HG03060 (cell line): ENCODE results near the gene FAAP20.

Source experiments
- ATAC-seq: cut with Tn5 transposase; IDR thresholded peaks from one replicate; pipeline ENCODE4 v1.9.1; 2021; ENCODE audit warnings: low read depth, moderate number of reproducible peaks; ENCODE audit not compliant: unreplicated experiment

FAAP20 gene

DNA sequence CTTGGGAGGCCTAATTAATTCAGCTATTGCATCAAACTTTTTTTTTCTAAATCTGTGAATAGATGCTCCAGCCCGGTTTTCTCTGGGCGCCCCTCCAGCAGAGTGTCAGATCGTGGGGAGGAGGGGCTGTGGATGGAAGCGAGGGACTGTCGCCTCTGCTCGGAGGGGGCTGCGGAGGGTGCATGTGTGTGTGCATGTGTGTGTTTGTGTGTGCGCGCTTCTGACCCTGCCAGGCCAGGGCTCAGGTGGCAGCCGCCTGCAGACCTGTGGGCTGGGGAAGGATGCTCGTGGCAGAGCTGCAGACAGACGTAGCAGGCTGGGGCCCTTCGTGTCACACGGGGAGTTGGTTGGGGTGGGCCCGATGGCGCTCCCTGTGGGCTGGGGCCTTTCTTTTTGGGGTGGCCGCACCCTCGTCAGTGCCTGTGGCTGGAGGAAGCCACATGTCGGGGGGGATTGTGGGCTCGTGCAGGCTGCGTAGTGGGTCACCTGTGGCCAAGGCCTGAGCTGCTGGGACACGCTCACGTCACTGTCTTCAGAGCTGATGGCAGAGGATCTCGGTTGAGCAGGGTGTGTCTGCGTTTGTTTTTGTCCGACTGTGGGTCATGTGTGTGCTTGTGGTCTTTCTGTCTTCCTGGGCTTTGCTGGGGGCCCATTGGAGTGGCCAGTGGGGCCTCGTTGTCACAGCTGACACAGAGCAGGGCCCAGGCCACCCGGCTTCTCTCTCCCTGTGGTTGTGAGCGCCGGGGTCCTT, 36.4 kb upstream of the FAAP20 start:
- no peak for ATAC-seq

DNA sequence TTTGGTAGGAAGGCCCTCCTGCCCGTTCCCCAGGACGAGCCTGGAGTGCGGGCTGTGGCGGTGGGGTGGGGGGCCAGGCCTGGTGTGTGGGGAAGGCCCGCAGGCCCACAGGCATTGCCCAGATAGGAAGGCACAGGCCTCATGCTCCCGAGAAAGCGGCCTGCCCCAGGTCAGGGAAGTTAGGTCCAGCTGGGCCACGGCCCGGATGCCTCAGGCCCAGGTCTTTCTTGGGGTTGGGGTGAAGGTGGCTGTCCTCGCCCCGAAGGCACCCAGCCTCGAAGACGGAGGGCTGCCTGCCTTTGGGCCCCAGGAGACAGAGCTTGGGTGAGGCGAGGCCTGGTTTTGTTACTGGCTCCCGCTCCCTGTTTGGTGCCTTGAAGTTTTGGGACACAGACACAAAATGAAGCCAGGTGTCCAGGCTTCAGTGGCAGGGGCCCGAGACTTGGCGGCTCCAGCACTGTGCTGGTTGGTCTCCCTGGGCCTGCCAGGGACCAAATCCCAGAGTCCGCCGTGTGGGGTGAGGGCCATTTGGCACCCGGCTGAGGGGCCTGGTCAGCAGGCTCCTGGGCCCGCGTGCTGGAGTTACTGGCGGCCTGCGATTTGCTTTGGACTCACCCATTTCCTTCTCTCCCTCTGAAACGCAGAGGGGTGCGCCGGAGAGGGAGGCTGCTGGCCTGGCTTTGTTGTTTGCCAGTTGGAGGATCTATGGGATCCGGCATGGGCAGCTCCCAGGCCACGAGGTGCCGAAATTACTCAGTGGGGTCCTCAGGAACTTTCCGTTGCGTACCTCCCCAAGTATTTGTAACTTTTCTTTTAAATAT, 35.5 kb upstream of the FAAP20 start:
- no peak for ATAC-seq

- no peak for ATAC-seq
Observed at GRCh38 chr1:2229037-2229864, 34.7 kb upstream of the FAAP20 start.

GRCh38 chr1:2228694-2229036, 34.1 kb upstream of the FAAP20 start:
- ATAC-seq = no peak

GRCh38 chr1:2228157-2228594, 33.6 kb upstream of the FAAP20 start, which contains the start of gene SKI:
Gene SKI (plus strand): TSS chr1:2228319. CDS start chr1:2228767, 448 bp downstream.
- ATAC-seq = no peak

DNA sequence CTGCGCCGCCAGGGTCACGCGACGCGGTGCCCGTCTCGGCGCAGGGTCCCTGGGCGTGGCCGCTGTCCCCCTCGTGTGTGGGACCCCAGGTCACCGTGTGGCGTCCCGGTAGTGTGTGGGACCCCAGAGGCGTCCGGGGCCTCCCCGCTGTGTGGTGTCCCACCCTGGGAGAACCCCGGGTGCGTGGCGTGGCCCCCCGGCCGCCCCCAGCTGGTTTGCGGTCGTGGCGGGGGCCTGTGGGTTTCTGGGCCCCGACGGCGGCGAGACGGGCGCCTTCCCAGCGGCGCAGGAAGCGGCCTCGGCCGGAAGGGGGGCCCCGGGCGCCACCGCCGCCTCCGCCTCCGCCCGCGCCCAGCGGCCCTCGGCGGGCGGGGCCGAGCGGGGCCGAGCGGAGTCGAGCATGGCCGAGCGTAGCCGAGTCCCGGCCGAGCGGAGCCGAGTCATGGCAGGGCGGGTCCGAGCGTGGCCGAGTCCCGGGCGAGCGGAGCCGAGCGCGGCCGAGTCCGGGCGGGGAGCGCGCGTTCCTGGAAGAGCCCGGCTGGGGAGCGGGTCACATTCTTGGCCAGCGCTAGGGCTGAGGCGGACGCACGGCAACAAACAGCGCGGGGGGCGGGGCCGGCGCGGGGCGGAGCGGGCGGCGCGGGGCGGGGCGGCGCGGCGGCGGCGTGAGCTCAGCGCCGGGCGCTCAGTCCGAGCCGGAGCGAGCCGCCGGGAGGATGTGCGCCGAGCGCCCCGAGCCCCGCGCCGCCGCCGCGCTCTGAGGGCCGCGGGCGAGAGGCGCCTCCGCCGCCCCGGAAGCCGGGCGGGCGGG, 33.0 kb upstream of the FAAP20 start:
- peak; percentile 85 for ATAC-seq

- ATAC-seq = no peak
Observed at GRCh38 chr1:2226525-2227345, 32.2 kb upstream of the FAAP20 start.

DNA sequence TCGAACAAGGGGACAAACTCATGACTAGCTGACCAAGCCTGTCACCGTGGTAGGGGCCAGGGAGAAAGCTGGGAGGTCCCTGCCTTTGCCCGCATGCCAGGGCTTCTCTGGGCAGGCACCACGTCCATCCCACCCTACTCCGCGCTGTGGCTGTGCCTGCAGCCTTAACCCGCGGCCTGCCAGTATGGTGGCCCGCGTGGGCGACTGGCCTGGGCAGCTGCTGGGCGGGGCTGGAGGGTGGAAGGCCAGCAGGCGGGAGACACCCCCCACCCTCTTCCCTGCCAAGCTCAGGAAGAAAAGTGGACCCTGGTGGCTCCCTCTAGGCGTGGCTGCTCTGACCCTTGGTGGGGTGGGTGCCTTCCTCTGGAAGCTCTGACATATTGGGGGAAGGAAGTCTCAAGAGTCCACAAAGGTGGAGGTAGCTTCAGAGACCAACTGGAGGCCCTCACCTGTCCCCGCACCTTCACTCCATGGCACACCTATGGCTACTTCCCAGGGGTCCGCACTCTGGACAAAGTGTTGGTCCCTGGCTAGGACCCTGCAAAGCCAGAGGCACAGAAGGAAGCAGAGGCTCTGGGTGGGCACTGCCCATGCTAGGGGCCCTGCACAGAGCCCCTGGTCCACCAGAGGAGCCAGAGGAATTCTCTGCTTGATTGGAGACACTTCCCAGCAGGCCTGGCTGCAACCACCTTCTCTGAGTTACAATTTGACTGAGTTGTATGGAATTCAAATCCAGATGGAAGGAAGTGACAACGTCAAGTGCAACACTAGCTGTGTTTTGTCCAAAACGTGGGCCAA, 30.3 kb upstream of the FAAP20 start:
- ATAC-seq = no peak

GRCh38 chr1:2224170-2224584, 29.6 kb upstream of the FAAP20 start:
- ATAC-seq = no peak

DNA sequence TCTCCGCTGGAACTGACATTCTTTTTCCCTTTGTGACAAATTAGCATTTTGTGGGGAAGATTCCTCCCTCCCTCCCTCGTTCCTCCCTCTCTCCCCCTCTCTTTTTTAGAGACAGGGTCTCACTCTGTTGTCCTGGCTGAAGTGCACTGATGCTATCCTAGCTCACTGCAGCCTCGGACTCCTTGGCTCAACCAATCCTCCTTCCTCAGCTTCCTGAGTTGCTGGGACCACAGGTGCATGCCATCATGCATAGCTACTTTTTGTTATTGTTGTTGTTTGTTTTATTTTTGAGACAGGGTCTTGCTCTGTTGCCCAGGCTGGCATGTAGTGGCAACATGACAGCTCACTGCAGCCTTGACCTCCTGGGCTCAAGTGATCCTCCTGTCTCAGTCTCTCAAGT, 26.7 kb upstream of the FAAP20 start:
- ATAC-seq = no peak

DNA sequence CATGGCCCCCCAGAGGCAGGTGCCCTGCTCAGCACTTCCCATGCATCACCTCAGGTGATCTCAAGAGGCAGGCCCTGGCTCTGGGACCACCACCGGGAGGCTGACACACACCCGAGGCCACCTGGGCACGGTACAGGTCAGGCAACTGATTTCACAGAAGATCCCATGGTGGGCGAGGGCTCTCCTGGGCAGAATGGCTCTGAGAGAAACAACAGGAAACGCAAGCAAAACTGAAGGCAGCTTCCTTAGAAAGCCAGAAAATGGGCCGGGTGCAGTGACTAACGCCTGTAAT, 22.1 kb upstream of the FAAP20 start:
- no peak for ATAC-seq

- ATAC-seq = no peak
Observed at GRCh38 chr1:2215909-2216766, 21.6 kb upstream of the FAAP20 start.

- ATAC-seq = no peak
Observed at GRCh38 chr1:2215329-2215728, 20.8 kb upstream of the FAAP20 start.

DNA sequence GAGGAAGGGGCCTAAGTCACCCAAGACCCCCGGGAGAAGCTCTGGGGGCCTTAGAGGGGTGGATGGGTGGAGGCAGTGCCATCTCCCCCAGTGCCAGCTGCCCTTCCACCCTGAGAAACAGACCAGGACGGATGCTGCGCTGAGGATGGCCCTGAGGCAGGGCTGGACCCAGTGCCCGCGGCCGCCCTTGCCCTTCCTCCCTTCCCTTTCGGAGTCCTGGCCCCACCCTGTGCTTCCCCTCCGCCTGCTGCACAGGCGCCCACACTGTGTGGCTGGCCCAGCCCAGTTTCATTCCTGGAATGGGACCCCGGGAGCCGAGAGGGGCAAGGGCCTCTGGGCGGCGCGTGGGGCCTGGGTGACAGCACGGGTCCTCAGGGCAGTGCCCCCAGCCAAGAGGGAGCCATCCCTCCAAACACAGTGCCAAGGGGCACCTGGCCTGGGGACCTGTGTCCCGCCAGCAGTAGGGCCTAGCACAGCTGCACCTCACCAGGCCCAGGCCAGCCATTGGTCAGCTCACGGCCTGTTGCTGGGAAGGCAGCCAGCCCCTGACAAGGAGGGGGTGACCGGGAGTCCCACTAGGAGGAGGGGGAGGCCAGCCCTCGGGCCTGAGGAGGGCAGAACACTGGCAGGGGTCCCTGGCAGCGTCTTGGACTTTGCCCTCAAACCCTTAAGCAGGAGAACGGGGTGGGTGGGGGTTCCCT, 20.1 kb upstream of the FAAP20 start:
- ATAC-seq = no peak

DNA sequence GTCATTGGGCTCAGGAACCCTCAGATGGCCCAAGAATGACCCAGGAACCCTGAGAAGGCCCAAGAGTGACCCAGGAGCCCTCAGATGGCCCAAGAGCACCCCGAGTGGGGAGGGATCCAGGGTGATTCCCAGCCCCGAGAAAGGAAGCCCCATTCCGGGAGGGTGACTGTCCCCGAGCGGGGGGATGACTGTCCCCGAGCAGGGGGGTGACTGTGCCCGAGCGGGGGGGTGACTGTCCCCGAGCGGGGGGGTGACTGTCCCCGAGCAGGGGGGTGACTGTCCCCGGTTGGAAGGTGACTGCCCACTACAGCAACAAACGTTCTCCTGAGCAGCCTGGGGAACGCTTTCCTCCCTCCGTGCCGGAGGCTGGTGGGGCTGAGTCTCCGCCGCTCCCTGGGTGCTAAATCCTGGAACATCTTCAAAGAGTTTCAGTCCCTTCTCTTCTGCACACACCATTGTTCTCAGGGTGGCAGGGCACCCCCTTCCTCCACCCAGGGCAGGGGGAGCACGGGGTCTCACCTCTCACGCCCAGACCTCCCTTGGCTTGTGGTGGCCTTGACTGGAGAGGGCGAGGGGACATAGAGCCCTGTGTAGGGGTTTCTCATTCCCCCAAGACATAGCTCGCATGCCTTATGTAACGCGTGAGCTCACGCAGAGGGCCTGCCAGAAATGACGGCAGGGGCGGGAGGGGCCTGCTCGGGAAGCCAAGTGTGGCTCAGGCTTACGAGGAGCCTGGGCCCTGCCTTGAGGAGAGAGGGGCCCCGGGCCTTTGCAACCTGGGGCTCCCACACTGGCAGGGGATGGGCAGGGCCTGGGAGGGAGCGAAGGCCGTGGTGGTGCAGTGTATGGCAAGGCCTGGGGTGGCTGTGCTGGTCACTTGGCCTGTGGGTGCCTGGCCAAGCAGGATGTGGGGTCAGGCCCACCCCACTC, 19.3 kb upstream of the FAAP20 start:
- no peak for ATAC-seq
